Smooth muscle cell (in vitro differentiated cells): Measurements from ENCODE around the gene AUTS2. TPM values are rescaled to one million over a fixed set of nuclear protein-coding genes. Genes with fewer than 3 reads are reported as not detected.

Experiments used
- DNase-seq: peaks from one replicate; lab custom pipeline; 2025; ENCODE audit not compliant: unreplicated experiment; lab: John Stamatoyannopoulos, UW
- H2AFZ ChIP-seq: fragments of 200-600 bp; sonication (generic); 2 replicates; pipeline ENCODE4 v1.6.0; 2016; ENCODE audit warnings: antibody characterized with exemption, low read depth, mild to moderate bottlenecking
- H3F3A ChIP-seq: fragments of 200-600 bp; sonication (generic); 2 replicates; pipeline ENCODE4 v1.6.0; 2017; ENCODE audit warnings: antibody characterized with exemption, low read depth
- H3K27ac ChIP-seq: fragments of 200-600 bp; sonication (generic); 2 replicates; pipeline ENCODE4 v1.5.1; 2016; ENCODE audit warnings: low read depth, mild to moderate bottlenecking
- H3K27me3 ChIP-seq: fragments of 200-600 bp; sonication (generic); 2 replicates; pipeline ENCODE4 v1.6.1; 2016; ENCODE audit warnings: low read depth, mild to moderate bottlenecking
- H3K36me3 ChIP-seq: fragments of 200-600 bp; sonication (generic); 2 replicates; pipeline ENCODE4 v1.5.1; 2016; ENCODE audit warnings: low read depth
- H3K4me1 ChIP-seq: fragments of 200-600 bp; sonication (generic); 2 replicates; pipeline ENCODE4 v1.5.1; 2016; ENCODE audit warnings: low read depth
- H3K4me2 ChIP-seq: fragments of 200-600 bp; sonication (generic); 2 replicates; pipeline ENCODE4 v1.6.0; 2016; ENCODE audit warnings: mild to moderate bottlenecking
- H3K4me3 ChIP-seq: fragments of 200-600 bp; sonication (generic); 2 replicates; pipeline ENCODE4 v1.5.1; 2016; ENCODE audit warnings: mild to moderate bottlenecking
- H3K79me2 ChIP-seq: fragments of 200-600 bp; sonication (generic); 2 replicates; pipeline ENCODE4 v1.6.0; 2016; ENCODE audit warnings: low read depth, mild to moderate bottlenecking
- H3K9ac ChIP-seq: fragments of 200-600 bp; sonication (generic); 2 replicates; pipeline ENCODE4 v1.6.0; 2016; ENCODE audit warnings: low read depth
- H3K9me3 ChIP-seq: fragments of 200-600 bp; sonication (generic); replicated peaks from 2 replicates; pipeline ENCODE4 v1.5.1; 2016; ENCODE audit warnings: low read depth
- H4K20me1 ChIP-seq: fragments of 200-600 bp; sonication (generic); 2 replicates; pipeline ENCODE4 v1.6.0; 2016; ENCODE audit warnings: low read depth
- whole genome bisulfite sequencing: methylation state at CpG from one replicate; pipeline ENCODE4 v1.1.7; 2016; ENCODE audit warnings: low lambda C conversion rate; 5-methylcytosine and 5-hydroxymethylcytosine counted together
- polyA plus RNA-seq: library from polyadenylated mRNA; unstranded; fragments of >200 nt; fragmentation: Nextera tagmentation; extraction: Ambion mirVana; gene quantifications from 2 replicates; pipeline ENCODE4 v1.2.1, GENCODE V29; 2016
- total RNA-seq: library from RNA; depleted of rRNA; stranded (reverse); fragments of >200 nt; gene quantifications from 2 replicates; pipeline ENCODE4 v1.2.3, GENCODE V29; 2014
- TF ChIP-seq, protein P1 (sequence below): fragments of 200-600 bp; sonication (generic); IDR thresholded peaks from 2 replicates; pipeline ENCODE4 v1.5.1; 2017; ENCODE audit warnings: borderline replicate concordance, mild to moderate bottlenecking, antibody characterized with exemption; ENCODE audit not compliant: insufficient read depth, poor library complexity, severe bottlenecking

Gene AUTS2
- total and polyA plus RNA-seq, 2 experiments from 2014 or later: 6.5 to 8.6 TPM

- DNase-seq: no peak
- Histone ChIP-seq H3K9me3 (no peaks in the 10 kb centered on the region), H3K4me3 (no peak overlapping the region), H3K36me3 (no peaks in the 10 kb centered on the region), H3K79me2 (peaks cover 6% of the 10 kb centered on the region), H3K4me2 (no peak overlapping the region), H2AFZ (no peak overlapping the region), H4K20me1 (peaks cover 51% of the 10 kb centered on the region), H3K9ac (no peak overlapping the region), H3K27ac (no peak overlapping the region), H3K27me3 (no peaks in the 10 kb centered on the region), H3K4me1 (peaks cover 19% of the 10 kb centered on the region), H3F3A (no peaks in the 10 kb centered on the region)
- TF ChIP-seq, protein P1, sequence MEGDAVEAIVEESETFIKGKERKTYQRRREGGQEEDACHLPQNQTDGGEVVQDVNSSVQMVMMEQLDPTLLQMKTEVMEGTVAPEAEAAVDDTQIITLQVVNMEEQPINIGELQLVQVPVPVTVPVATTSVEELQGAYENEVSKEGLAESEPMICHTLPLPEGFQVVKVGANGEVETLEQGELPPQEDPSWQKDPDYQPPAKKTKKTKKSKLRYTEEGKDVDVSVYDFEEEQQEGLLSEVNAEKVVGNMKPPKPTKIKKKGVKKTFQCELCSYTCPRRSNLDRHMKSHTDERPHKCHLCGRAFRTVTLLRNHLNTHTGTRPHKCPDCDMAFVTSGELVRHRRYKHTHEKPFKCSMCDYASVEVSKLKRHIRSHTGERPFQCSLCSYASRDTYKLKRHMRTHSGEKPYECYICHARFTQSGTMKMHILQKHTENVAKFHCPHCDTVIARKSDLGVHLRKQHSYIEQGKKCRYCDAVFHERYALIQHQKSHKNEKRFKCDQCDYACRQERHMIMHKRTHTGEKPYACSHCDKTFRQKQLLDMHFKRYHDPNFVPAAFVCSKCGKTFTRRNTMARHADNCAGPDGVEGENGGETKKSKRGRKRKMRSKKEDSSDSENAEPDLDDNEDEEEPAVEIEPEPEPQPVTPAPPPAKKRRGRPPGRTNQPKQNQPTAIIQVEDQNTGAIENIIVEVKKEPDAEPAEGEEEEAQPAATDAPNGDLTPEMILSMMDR: no peak
- 91% methylated on average over 1 of the region's 1 CpG for WGBS
Measured at GRCh38 chr7:69638674-69639073, 40.4 kb downstream of the AUTS2 start.

DNA sequence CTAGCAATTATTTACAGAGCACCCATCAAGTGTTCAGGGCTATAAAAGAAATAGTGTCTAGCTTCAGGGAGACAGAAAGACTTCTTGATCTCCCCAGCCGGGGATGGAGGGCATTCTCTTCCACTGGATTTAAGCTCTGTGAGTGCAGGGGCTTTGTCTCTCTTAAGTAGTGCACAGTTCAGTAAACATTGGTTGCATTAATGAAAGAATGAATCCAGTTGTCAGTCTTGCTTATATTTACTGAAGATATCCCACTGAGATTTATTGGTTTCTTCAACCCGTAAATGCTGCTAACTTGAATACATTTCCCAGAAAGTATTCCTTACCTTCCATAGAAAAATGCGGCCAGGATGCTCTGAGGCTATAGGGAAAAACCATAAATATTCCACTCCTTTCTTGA lies 41.9 kb downstream of the AUTS2 start:
- H3F3A ChIP-seq: no peaks in the 10 kb centered on the region
- H3K4me2 ChIP-seq: no peak overlapping the region
- H4K20me1 ChIP-seq: peaks cover 48% of the 10 kb centered on the region
- no peak overlapping the region for H3K27ac ChIP-seq
- TF ChIP-seq, protein P1: no peak
- H3K9me3 ChIP-seq: no peaks in the 10 kb centered on the region
- peaks cover 9% of the 10 kb centered on the region for H3K79me2 ChIP-seq
- H3K9ac ChIP-seq: no peak overlapping the region
- H3K27me3 ChIP-seq: no peaks in the 10 kb centered on the region
- no peak for DNase-seq
- peaks cover 28% of the 10 kb centered on the region for H3K4me1 ChIP-seq
- H2AFZ ChIP-seq: no peak overlapping the region
- H3K4me3 ChIP-seq: no peak overlapping the region
- H3K36me3 ChIP-seq: no peaks in the 10 kb centered on the region
- 74% methylated on average over 3 of the region's 3 CpGs for WGBS

GRCh38 chr7:69640925-69641594 lies 42.8 kb downstream of the AUTS2 start:
- Histone ChIP-seq H3K9me3 (no peaks in the 10 kb centered on the region), H3K9ac (no peak overlapping the region), H3K79me2 (peaks cover 11% of the 10 kb centered on the region), H3K4me2 (no peak overlapping the region), H4K20me1 (peaks cover 45% of the 10 kb centered on the region), H3K36me3 (no peaks in the 10 kb centered on the region), H3K27ac (no peak overlapping the region), H3F3A (no peaks in the 10 kb centered on the region), H3K4me1 (peaks cover 32% of the 10 kb centered on the region), H3K27me3 (no peaks in the 10 kb centered on the region), H2AFZ (no peak overlapping the region), H3K4me3 (no peak overlapping the region)
- DNase-seq: no peak
- TF ChIP-seq, protein P1: no peak
- 85% methylated on average over 5 of the region's 5 CpGs for WGBS

DNA sequence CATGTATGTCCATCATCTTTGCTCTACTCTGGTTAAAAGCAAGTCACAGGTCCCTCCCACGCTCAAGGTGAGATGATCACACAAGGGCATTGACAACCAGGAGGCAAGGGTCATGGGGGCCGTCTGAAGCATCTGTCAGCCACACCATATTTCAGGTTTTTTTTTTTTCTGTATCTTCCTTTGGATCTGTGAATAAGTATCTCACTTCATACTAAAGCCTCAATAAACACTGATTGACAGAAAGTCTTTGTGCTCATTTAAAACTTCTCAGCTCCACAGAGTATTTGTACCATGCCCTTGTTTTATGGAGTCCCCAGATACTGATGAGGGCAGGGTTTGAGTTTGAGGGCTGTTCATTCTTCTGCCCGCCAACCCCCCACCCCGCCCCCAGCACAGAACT lies 45.0 kb downstream of the AUTS2 start:
- no peaks in the 10 kb centered on the region for H3K9me3 ChIP-seq
- TF ChIP-seq, protein P1: no peak
- H3F3A ChIP-seq: no peaks in the 10 kb centered on the region
- 99% methylated on average over 4 of the region's 4 CpGs for WGBS
- no peak overlapping the region for H3K4me2 ChIP-seq
- H3K79me2 ChIP-seq: peaks cover 11% of the 10 kb centered on the region
- no peak overlapping the region for H3K9ac ChIP-seq
- no peak overlapping the region for H3K27ac ChIP-seq
- DNase-seq: no peak
- no peak overlapping the region for H2AFZ ChIP-seq
- peaks cover 36% of the 10 kb centered on the region for H4K20me1 ChIP-seq
- H3K4me3 ChIP-seq: no peak overlapping the region
- H3K36me3 ChIP-seq: no peaks in the 10 kb centered on the region
- peaks cover 35% of the 10 kb centered on the region for H3K4me1 ChIP-seq
- no peaks in the 10 kb centered on the region for H3K27me3 ChIP-seq
